Loucy (cell line): ENCODE data around the gene PPP2R1A.

Source experiments
- H2AFZ ChIP-seq: fragments of 200-600 bp; sonication (generic); 2 replicates; pipeline ENCODE4 v1.6.0; 2016; ENCODE audit warnings: antibody characterized with exemption, mild to moderate bottlenecking, low read length, moderate library complexity
- H3F3A ChIP-seq: fragments of 200-600 bp; 2 replicates; pipeline ENCODE4 v1.6.0; 2016; ENCODE audit warnings: antibody characterized with exemption, low read depth, mild to moderate bottlenecking
- H3K27me3 ChIP-seq: fragments of 200-600 bp; sonication (generic); 2 replicates; pipeline ENCODE4 v1.6.1; 2014; ENCODE audit warnings: low read length, mild to moderate bottlenecking; ENCODE audit not compliant: insufficient read depth, poor library complexity, severe bottlenecking
- H3K36me3 ChIP-seq: fragments of 200-600 bp; sonication (generic); 2 replicates; pipeline ENCODE4 v1.6.1; 2016; ENCODE audit warnings: low read length; ENCODE audit not compliant: insufficient read depth
- H3K4me1 ChIP-seq: fragments of 200-600 bp; sonication (generic); 2 replicates; pipeline ENCODE4 v1.5.1; 2014; ENCODE audit warnings: low read length, mild to moderate bottlenecking; ENCODE audit not compliant: insufficient read depth, poor library complexity, severe bottlenecking
- H3K4me2 ChIP-seq: fragments of 200-600 bp; sonication (generic); 2 replicates; pipeline ENCODE4 v1.6.0; 2014; ENCODE audit warnings: antibody characterized with exemption, low read length, low read depth, mild to moderate bottlenecking; ENCODE audit not compliant: poor library complexity, severe bottlenecking
- H3K4me3 ChIP-seq: fragments of 200-600 bp; sonication (generic); 2 replicates; pipeline ENCODE4 v1.5.1; 2014; ENCODE audit warnings: low read length, mild to moderate bottlenecking, mixed read lengths; ENCODE audit not compliant: poor library complexity, severe bottlenecking
- H3K79me2 ChIP-seq: fragments of 200-600 bp; sonication (generic); 2 replicates; pipeline ENCODE4 v1.6.1; 2014; ENCODE audit warnings: low read length; ENCODE audit not compliant: insufficient read depth
- H3K9ac ChIP-seq: fragments of 200-600 bp; sonication (generic); 2 replicates; pipeline ENCODE4 v1.6.0; 2014; ENCODE audit warnings: mild to moderate bottlenecking, low read depth, low read length, moderate library complexity; ENCODE audit not compliant: poor library complexity, severe bottlenecking
- H3K9me2 ChIP-seq: fragments of 200-600 bp; sonication (generic); replicated peaks from 2 replicates; pipeline ENCODE4 v1.6.1; 2016; ENCODE audit warnings: low read depth, low read length, mixed read lengths
- H3K9me3 ChIP-seq: fragments of 200-600 bp; sonication (generic); 2 replicates; pipeline ENCODE4 v1.6.1; 2014; ENCODE audit warnings: mild to moderate bottlenecking, antibody characterized with exemption, low read length, low read depth; ENCODE audit not compliant: insufficient read depth
- H4K20me1 ChIP-seq: fragments of 200-600 bp; sonication (generic); 2 replicates; pipeline ENCODE4 v1.6.0; 2014; ENCODE audit warnings: antibody characterized with exemption, low read length, mild to moderate bottlenecking; ENCODE audit not compliant: insufficient read depth, poor library complexity, severe bottlenecking
- CTCF ChIP-seq: fragments of 200-600 bp; sonication (generic); conservative IDR thresholded peaks from 2 replicates; pipeline ENCODE4 v1.5.1; 2014; ENCODE audit warnings: mild to moderate bottlenecking, antibody characterized with exemption, low read length
- EZH2phosphoT487 ChIP-seq: fragments of 200-600 bp; IDR thresholded peaks from 2 replicates; pipeline ENCODE4 v1.6.1; 2018; ENCODE audit warnings: antibody characterized with exemption, mild to moderate bottlenecking, moderate library complexity, borderline replicate concordance

Gene PPP2R1A

GRCh38 chr19:52196256-52196967 is 6.6 kb downstream of the PPP2R1A start:
- Histone ChIP-seq H3K9me2 (no peaks in the 10 kb centered on the region), H3K9ac (no peak overlapping the region), H2AFZ (no peak overlapping the region), H3K4me2 (no peak overlapping the region), H3K9me3 (no peaks in the 10 kb centered on the region), H3F3A (no peaks in the 10 kb centered on the region), H3K79me2 (peaks cover 95% of the 10 kb centered on the region), H3K4me1 (peaks cover 29% of the 10 kb centered on the region), H3K27me3 (no peaks in the 10 kb centered on the region), H3K4me3 (no peak overlapping the region), H3K36me3 (peaks cover 38% of the 10 kb centered on the region; the same call in 1 of the 2 replicates), H4K20me1 (peaks cover 74% of the 10 kb centered on the region)
- no peak for TF ChIP-seq CTCF
- TF ChIP-seq EZH2phosphoT487: no peak

GRCh38 chr19:52197964-52198363 is 8.1 kb downstream of the PPP2R1A start:
- no peaks in the 10 kb centered on the region for H3K27me3 ChIP-seq
- no peaks in the 10 kb centered on the region for H3K9me3 ChIP-seq
- peaks cover 54% of the 10 kb centered on the region; the same call in 1 of the 2 replicates for H3K36me3 ChIP-seq
- TF ChIP-seq CTCF: no peak
- no peak for TF ChIP-seq EZH2phosphoT487
- H3K4me3 ChIP-seq: no peak overlapping the region
- peaks cover 68% of the 10 kb centered on the region for H4K20me1 ChIP-seq
- no peaks in the 10 kb centered on the region for H3F3A ChIP-seq
- no peaks in the 10 kb centered on the region for H3K9me2 ChIP-seq
- peaks cover 13% of the 10 kb centered on the region for H3K4me1 ChIP-seq
- H2AFZ ChIP-seq: no peak overlapping the region
- H3K79me2 ChIP-seq: peaks cover 92% of the 10 kb centered on the region
- H3K4me2 ChIP-seq: no peak overlapping the region
- H3K9ac ChIP-seq: no peak overlapping the region

GRCh38 chr19:52198678-52199077 is 8.8 kb downstream of the PPP2R1A start:
- H3F3A ChIP-seq: no peaks in the 10 kb centered on the region
- no peak overlapping the region for H2AFZ ChIP-seq
- no peak overlapping the region for H3K4me3 ChIP-seq
- peaks cover 63% of the 10 kb centered on the region for H4K20me1 ChIP-seq
- no peaks in the 10 kb centered on the region for H3K9me3 ChIP-seq
- H3K4me2 ChIP-seq: no peak overlapping the region
- H3K9ac ChIP-seq: no peak overlapping the region
- TF ChIP-seq EZH2phosphoT487: no peak
- TF ChIP-seq CTCF: no peak
- peaks cover 85% of the 10 kb centered on the region for H3K79me2 ChIP-seq
- H3K36me3 ChIP-seq: peaks cover 61% of the 10 kb centered on the region; the same call in 1 of the 2 replicates
- H3K27me3 ChIP-seq: no peaks in the 10 kb centered on the region
- H3K4me1 ChIP-seq: peaks cover 11% of the 10 kb centered on the region
- H3K9me2 ChIP-seq: no peaks in the 10 kb centered on the region
